Measurements from ENCODE around the gene ARHGAP24.

ARHGAP24 gene

GRCh38 chr4:85697854-85698253 is 222.9 kb downstream of the ARHGAP24 start:
- no peak for DNase-seq (ENCODE audit: low read depth)

GRCh38 chr4:85700362-85700761 is 225.4 kb downstream of the ARHGAP24 start:
- DNase-seq (ENCODE audit: low read depth), result no peak

GRCh38 chr4:85701861-85702321 is 226.9 kb downstream of the ARHGAP24 start:
- no peak for DNase-seq (ENCODE audit: low read depth)

DNA sequence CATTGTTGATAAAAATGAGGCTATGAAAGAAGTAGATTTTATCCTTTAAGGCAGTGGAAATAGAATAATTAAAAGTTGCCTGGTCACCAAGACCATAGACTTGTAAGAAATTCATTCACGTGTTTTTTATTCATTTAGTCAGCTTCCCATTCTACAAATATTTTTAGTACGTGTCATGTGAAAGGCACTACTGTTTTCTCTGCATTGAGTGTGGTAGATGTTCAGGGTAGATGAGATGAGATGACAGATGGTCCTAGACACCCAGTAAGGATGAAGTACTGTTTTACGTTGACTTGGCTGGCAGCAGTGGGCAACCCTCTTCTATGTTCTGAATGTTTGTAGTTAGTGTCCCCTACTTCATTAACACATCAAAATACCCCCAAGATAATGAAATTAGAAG is 228.1 kb downstream of the ARHGAP24 start:
- no peak for DNase-seq (ENCODE audit: low read depth)

DNA sequence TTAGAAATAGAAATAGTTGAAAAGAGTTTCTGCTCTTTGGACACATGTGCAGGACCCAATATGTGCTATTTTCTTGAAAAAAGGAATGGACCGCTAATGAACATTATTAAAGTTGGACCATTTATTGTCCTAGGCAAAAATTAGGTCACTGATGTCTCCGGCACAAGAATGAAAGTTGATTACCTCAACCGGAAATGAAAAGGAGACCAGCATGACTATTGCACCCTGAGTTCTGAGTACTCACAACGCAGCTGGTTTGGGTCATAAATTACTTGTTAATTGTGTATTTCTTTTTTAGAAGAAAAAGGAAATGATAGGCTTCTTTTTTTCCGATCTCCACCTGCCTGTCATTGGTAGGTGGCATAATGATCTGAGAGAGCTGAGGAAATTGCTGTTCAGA is 232.7 kb downstream of the ARHGAP24 start:
- DNase-seq (ENCODE audit: low read depth), result no peak

GRCh38 chr4:85708468-85708867 is 233.5 kb downstream of the ARHGAP24 start:
- DNase-seq (ENCODE audit: low read depth), result no peak

DNA sequence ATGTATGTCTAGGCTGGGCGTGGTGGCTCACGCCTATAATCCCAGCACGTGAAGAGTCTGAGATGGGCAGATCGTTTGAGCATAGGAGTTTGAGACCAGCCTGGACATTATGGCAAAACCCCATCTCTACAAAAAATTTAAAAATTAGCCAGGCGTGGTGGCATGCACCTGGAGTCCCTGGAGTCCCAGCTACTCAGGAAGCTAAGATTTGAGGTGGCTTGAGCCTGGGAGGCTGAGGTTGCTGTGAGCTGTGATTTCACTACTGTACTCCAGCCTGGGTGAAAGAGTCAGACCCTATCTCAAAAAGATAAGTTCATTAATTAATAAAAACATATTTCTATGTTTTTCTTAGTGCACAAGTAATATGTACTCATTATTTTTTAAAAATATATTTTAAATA is 238.1 kb downstream of the ARHGAP24 start:
- no peak for DNase-seq (ENCODE audit: low read depth)

GRCh38 chr4:85715991-85716737 is 241.2 kb downstream of the ARHGAP24 start:
- DNase-seq (ENCODE audit: low read depth), result no peak

- no peak for DNase-seq (ENCODE audit: low read depth)
Measured at GRCh38 chr4:85717351-85717750, 242.4 kb downstream of the ARHGAP24 start.

- DNase-seq (ENCODE audit: low read depth), result no peak
Measured at GRCh38 chr4:85717847-85718246, 242.9 kb downstream of the ARHGAP24 start.

GRCh38 chr4:85720735-85721134 is 245.8 kb downstream of the ARHGAP24 start:
- DNase-seq (ENCODE audit: low read depth), result peak; percentile 44

- no peak for DNase-seq (ENCODE audit: low read depth)
Measured at GRCh38 chr4:85722401-85722800, 247.5 kb downstream of the ARHGAP24 start.

DNA sequence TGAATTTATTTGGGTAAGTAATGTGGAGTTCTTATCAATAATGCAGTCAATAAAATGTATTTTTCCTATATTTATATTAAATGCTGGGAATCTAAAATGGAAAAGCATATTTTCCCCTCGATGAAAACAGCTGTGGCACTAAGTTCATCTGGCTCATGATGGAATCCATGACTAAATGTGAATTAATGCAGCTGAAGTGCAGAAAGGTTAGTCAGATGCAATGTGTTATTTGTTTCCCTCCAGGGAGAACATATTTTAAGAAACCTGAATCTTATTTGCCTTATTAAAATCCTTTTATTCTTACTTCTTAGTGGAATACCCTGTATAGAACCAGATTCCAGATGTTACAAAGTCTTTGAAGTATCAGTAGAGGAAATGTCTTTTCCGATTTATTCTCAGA is 247.9 kb downstream of the ARHGAP24 start:
- DNase-seq (ENCODE audit: low read depth), result no peak

- DNase-seq (ENCODE audit: low read depth), result no peak
Measured at GRCh38 chr4:85724791-85725563, 250.0 kb downstream of the ARHGAP24 start.

- no peak for DNase-seq (ENCODE audit: low read depth)
Measured at GRCh38 chr4:85725721-85726170, 250.8 kb downstream of the ARHGAP24 start.

DNA sequence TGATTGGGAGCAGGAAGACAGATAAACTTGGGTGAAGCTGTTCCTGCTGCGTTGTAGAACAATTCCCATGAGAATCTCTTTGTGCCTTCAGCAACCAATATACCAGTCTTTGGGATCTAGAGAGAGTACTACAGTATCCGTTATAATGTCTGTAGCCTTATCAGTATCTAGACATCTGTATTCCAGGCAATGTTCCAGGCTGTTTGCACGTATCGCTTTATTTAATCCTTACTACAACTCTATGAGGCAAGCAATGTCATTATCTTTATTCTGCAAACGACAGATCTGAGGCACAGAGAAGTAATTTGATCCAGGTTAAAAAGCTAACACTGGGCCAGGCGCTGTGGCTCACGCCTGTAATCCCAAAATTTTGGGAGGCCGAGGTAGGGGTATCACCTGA is 251.6 kb downstream of the ARHGAP24 start:
- no peak for DNase-seq (ENCODE audit: low read depth)

DNA sequence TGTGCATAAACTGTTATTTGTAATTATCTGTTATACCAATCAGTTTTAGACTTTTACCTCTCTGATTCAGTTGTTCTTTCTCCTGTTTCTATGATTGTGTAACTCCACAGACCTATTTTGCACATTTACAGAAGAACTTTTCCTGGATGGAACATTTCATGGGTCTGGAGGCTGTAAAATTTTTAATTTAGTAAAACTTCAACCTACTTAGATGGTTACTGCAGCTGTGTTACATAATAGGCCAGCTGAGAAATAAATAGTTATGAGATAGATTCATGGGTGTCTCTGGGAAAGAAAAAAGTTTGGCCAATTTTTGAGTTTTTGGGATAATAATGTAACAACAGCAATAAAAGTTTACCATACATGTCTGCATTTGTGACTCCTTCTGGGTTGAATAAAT is 253.5 kb downstream of the ARHGAP24 start:
- no peak for DNase-seq (ENCODE audit: low read depth)

DNA sequence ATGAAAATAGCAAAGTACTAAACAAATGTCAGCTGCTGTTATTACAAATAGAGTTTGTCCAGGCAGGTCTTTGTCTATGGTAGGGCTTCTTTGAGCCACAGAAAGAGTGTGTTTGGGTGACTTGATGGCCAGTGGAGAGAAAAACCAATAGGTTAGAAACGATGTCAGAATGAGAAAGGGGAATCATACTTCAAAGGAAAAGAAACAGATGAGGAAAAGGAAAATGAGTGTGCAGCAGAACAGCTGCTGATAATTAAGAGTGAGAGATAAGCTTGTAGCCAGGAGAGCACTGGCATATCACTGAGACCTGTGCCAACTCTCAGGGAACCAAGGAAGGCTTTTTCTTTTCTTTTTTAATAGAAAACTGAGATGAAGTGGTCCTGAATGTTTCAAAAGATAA is 257.2 kb downstream of the ARHGAP24 start:
- DNase-seq (ENCODE audit: low read depth), result no peak

- no peak for DNase-seq (ENCODE audit: low read depth)
Measured at GRCh38 chr4:85733798-85734197, 258.8 kb downstream of the ARHGAP24 start.

DNA sequence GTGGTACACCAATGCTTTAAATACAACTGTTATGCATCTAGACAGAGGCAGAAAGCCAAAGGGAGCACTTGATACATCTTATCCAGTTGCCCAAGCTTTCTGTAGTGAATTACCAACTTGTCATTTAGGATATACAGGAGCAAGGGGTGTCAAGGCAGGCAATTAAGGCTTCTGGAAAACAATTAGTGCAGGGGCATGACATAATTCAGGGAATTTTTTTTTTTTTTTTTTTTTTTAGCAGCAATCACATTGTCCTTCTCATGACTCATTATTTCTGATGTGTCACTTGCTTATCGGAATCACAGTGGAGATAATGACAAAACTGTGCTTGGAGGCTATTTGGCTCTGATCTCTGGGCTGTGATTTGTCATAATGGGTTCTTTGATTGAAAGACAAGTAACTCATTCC is 259.5 kb downstream of the ARHGAP24 start:
- no peak for DNase-seq (ENCODE audit: low read depth)

- DNase-seq (ENCODE audit: low read depth), result no peak
Measured at GRCh38 chr4:85736571-85736970, 261.6 kb downstream of the ARHGAP24 start.

GRCh38 chr4:85737254-85737653 is 262.3 kb downstream of the ARHGAP24 start:
- DNase-seq (ENCODE audit: low read depth), result no peak

DNA sequence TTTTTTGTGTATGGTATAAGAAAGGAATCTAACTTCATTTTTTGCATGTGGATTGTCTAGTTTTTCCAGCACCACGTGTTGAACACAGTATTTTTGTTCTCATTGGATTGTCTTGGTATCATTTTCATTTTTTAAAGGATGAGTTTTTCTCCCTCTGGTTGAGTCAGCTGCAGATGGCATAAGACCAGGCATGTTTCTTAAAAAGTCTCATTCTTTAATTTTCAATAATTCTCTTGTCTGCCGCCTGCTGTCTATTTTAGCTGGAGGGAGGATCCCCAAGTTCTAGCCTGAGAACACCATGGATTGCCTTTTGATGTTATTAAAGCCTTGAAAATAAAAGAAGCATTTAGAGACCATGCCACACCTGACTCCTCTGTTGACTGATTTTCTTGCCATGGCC is 263.8 kb downstream of the ARHGAP24 start:
- no peak for DNase-seq (ENCODE audit: low read depth)

Measured in HS-5 (cell line).